Omental fat pad (tissue), 4 donors: ENCODE measurements around the gene CDH23. TPM values are rescaled to one million over a fixed set of nuclear protein-coding genes. Genes with fewer than 3 reads are reported as not detected.

Source experiments
- ATAC-seq: fragments of 150-250 bp; one replicate; pipeline ENCODE4 v1.9.1; 2016; ENCODE audit warnings: mild to moderate bottlenecking, moderate library complexity; ENCODE audit not compliant: low FRiP score
- DNase-seq: peaks from one replicate; pipeline ENCODE4 v3.0.0-alpha.2; 2019; ENCODE audit warnings: low spot score
- total RNA-seq, 4 donors: library from RNA; depleted of rRNA; stranded (reverse); fragments of >200 nt; gene quantifications; one replicate each; pipeline ENCODE4 v1.1.0, GENCODE V29; 2016
- TF ChIP-seq, protein P1 (sequence below), 3 donors: fragments of 450-650 bp; IDR thresholded peaks; one replicate each; pipeline ENCODE4 v1.5.1; 2016 to 2017; ENCODE audit warnings: antibody characterized with exemption in 3 of 3, mild to moderate bottlenecking in 3 of 3, moderate library complexity in 2 of 3

CDH23 gene
- total RNA-seq, 4 donors from 2014 or later = 25.3 to 41.9 (median 34.4) TPM

DNA sequence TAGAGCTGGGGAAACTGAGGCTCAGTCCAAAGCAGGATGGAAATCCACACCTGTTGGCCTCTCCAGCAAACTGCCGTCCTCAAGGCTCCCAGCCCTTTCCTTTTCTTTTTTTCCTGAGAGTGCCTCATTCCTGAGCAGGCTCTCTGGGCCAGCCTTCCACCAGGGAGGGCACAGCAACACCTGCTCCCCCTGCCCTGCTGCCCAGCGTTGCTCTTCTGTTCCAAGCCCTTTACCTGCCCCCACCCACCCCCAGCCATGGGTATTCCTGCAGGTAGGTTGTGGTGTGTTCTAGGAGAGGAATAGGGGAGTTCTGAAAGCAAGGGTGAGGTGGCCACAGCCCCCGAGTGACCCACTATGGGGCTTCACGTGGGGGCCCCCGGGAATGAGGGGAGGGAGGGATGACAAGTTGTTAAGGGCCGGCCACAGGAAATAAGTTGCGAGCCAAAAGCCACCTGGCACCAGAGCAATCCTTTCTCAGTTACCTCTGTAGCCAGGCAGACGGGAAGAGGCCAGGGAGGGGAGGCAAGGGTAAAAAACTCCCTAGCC, 357.3 kb downstream of the CDH23 start:
- TF ChIP-seq, protein P1, sequence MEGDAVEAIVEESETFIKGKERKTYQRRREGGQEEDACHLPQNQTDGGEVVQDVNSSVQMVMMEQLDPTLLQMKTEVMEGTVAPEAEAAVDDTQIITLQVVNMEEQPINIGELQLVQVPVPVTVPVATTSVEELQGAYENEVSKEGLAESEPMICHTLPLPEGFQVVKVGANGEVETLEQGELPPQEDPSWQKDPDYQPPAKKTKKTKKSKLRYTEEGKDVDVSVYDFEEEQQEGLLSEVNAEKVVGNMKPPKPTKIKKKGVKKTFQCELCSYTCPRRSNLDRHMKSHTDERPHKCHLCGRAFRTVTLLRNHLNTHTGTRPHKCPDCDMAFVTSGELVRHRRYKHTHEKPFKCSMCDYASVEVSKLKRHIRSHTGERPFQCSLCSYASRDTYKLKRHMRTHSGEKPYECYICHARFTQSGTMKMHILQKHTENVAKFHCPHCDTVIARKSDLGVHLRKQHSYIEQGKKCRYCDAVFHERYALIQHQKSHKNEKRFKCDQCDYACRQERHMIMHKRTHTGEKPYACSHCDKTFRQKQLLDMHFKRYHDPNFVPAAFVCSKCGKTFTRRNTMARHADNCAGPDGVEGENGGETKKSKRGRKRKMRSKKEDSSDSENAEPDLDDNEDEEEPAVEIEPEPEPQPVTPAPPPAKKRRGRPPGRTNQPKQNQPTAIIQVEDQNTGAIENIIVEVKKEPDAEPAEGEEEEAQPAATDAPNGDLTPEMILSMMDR (IDR thresholded peaks at IDR 0.05) = no peak
- DNase-seq (no peak), ATAC-seq (no peak)

DNA sequence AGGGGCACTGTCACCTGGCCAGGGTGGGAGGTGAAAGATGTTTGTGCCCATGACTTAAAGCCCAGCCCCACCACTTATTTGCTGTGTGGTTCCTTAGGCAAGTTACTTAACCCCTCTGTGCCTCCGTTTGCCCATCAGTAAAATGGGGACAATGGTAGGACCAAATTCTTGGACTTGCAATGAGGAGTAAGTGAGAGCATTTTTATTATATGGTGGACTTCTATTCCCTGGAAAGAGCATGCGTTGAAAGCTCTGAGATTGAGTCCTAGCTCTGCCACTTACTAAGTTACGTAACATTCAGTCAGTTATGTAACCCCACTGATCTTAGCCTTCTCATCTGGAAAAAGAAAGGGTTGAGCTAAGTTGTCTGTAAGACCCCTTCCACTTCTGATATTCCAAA, 357.8 kb downstream of the CDH23 start:
- no peak for ATAC-seq

DNA sequence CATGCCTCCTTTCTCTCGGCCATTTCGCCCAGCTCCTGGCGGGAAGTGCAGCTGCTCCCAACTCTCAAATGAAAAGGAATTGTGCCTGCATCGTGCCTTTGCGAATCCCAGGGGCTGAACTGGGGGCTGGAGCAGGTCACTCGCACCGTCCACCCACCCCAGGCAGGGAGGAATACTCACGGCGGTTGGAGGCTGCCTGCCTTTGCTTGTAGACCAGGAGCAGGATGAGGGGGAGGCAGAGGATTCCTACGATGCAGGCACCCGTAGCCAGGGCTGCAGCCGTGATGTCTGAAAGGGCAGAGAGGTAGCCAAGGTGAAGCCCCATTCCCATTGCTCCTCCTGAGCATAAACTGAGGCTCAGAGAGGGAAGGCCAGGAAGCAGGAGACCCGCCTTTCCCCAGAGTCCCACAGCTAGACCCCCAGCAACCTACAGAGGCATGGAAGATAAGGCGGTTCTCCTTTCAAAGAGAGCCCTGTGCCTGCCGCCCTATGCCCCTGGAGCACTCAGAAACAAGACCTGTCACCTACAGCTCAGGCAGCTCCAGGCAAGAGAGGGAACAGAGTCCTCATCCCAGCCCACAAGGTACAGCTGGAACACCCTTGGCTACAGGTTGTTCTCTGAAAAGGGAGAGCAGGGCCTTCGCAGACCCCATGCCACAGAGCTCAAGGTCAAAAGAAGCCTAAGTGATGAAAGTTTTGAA, 358.6 kb downstream of the CDH23 start:
- DNase-seq (no peak), ATAC-seq (no peak)
- TF ChIP-seq, protein P1 (IDR thresholded peaks at IDR 0.05) = no peak

More for the DNA sequence above, 357.8 kb downstream of the CDH23 start:
- DNase-seq = no peak
- TF ChIP-seq, protein P1 (IDR thresholded peaks at IDR 0.05) = no peak

DNA sequence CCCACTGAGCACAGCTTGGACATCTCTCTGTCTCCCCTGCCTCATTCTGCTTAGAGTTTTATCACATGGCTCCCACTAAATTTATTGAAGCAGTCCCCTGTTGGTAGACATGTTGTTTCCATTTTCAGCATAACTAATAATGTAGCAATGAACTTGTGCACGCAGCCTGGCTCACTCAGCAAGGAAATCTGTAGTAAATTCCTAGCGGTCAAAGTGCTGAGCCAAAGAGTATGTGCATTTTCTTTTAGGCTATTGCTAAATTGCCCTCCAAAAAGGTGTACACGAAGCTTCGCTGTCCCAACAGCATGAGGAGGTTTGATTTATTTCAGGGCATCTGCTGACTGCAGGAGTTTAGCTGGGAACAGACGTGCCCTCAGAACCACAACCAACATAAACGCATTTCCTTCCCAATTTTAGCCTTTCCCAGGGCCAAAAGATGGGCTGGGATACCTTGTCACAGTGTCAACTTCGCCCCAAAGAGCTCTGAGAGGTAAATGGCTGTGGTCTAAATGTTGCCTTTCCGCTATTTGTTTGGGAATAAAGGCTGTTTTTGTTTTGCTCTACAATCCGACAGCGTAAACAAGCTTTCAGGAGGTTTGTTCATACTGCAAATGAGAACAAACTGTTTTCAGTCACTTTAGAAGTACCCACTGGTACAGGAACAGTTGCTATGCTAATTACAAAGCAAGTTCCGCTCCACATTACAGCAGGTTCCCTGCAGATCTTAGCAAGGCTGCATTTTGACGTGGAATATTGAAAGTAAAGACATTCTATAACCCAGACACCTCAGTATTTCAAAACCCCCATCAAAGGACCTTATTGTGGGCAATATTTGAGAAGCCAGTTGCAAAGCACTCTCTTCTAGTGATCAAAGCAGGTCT, 359.8 kb downstream of the CDH23 start:
- no peak for ATAC-seq
- TF ChIP-seq, protein P1 (IDR thresholded peaks at IDR 0.05) = no peak

DNA sequence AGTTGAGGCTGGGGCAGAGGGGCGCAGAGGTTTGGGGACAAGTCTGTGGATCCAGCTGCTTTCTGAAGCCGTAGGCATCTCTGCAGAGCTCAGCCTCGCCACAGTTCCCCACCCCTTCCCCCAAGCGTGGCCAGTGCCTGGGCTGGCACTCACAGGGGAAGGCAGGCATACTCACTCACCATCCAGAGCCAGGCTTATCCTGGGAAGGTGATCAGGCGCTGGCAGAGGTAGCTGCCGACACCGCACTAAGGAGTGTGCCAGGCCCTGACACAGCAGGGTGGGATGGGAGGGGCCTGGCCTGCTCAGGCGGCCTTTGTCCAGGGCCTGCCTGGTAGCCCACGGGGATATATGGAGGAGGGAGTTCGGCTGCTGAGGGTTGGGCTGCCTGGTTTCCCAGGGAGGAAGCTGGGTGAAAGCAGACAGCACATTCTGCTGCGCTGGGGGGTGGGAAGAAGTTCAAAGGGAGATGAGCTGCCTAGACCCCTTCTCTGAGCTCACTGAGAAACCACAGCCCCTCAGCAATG, 360.7 kb downstream of the CDH23 start:
- ATAC-seq (peak; percentile 62), DNase-seq (no peak)
- TF ChIP-seq, protein P1 (IDR thresholded peaks at IDR 0.05) = no peak

More for the DNA sequence above, 359.8 kb downstream of the CDH23 start:
- DNase-seq = no peak

DNA sequence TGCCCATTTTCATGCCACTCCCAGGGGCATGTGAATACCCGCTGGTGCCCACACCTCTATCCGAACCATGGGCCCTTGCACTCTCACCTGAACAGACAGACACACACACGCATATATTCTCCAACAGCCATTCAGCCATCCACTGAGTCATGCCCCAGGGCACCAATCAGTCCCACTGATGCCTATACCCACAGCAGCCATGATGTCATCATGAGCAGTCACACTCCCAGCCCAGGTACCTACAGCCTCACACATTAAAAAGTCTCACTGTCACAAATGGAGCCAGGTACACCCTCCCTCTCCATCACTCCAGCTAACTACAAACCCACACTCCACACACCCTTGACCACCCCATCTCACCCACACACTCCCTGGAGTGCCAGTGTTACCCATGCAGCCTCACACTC, 364.4 kb downstream of the CDH23 start:
- ATAC-seq (no peak), DNase-seq (no peak)
- TF ChIP-seq, protein P1 (IDR thresholded peaks at IDR 0.05) = no peak
